Smooth muscle cell of bladder (primary cell): ENCODE data around the gene NPPA. TPM values are rescaled to one million over a fixed set of nuclear protein-coding genes. Genes with fewer than 3 reads are reported as not detected.

Experiments used
- total RNA-seq: library from RNA; depleted of rRNA; stranded (reverse); fragments of >200 nt; gene quantifications from 2 replicates; pipeline ENCODE4 v1.2.3, GENCODE V29; 2014

NPPA gene
- not detected in 2 replicates for total RNA-seq

GRCh38 chr1:11847667-11848372, at the start of gene NPPA:
TSS of gene NPPA (minus strand) at chr1:11847783. CDS start at chr1:11847684, 99 bp downstream.

GRCh38 chr1:11858613-11858967, 11.0 kb upstream of the NPPA start, which contains the start of gene NPPB:
TSS of gene NPPB (minus strand) at chr1:11858945. CDS start at chr1:11858833, 112 bp downstream.

GRCh38 chr1:11805422-11806306, 41.9 kb downstream of the NPPA start, which contains the start of the genes CLCN6 and MTHFR:
TSS of gene CLCN6 (plus strand) at chr1:11806191. CDS start at chr1:11806263, 72 bp downstream.
TSS of gene MTHFR (minus strand) at chr1:11805964. CDS start at chr1:11803116, 2,848 bp downstream.

Other genes with a start within 250 kb of the NPPA start
- 1.7 and 2.8 TPM in 2 replicates for gene FBXO2, start 193.4 kb downstream of the NPPA start, total RNA-seq
- gene FBXO44, start 192.9 kb downstream of the NPPA start, total RNA-seq: 12.8 and 13.7 TPM in 2 replicates
- 8.0 and 8.3 TPM in 2 replicates for gene FBXO6, start 183.6 kb downstream of the NPPA start, total RNA-seq
- 31.5 and 32.6 TPM in 2 replicates for gene MAD2L2, start 166.6 kb downstream of the NPPA start, total RNA-seq
- gene DRAXIN, start 156.1 kb downstream of the NPPA start, total RNA-seq: not detected in 2 replicates
- gene AGTRAP, start 111.6 kb downstream of the NPPA start, total RNA-seq: 49.1 and 64.1 TPM in 2 replicates
- 0.57 and 1.0 TPM in 2 replicates for gene C1orf167, start 85.6 kb downstream of the NPPA start, total RNA-seq
- gene MTHFR, start 41.8 kb downstream of the NPPA start, total RNA-seq: 26.2 and 33.7 TPM in 2 replicates
- gene CLCN6, start 41.6 kb downstream of the NPPA start, total RNA-seq: 8.0 and 11.6 TPM in 2 replicates
- not detected in 2 replicates for gene NPPB, start 11.2 kb upstream of the NPPA start, total RNA-seq
- gene KIAA2013, start 78.6 kb upstream of the NPPA start, total RNA-seq: 47.4 and 64.3 TPM in 2 replicates
- 256 and 451 TPM in 2 replicates for gene PLOD1, start 86.9 kb upstream of the NPPA start, total RNA-seq
- gene MFN2, start 132.7 kb upstream of the NPPA start, total RNA-seq: 37.8 and 50.9 TPM in 2 replicates
- gene MIIP, start 171.7 kb upstream of the NPPA start, total RNA-seq: 24.6 and 27.0 TPM in 2 replicates
- gene TNFRSF8, start 215.5 kb upstream of the NPPA start, total RNA-seq: 0.14 and 0.28 TPM in 2 replicates